HG03066 (cell line): ENCODE measurements around the gene NIPSNAP3A.

ENCODE experiments used
- ATAC-seq: cut with Tn5 transposase; IDR thresholded peaks from one replicate; pipeline ENCODE4 v1.9.1; 2021; ENCODE audit warnings: low read depth; ENCODE audit not compliant: unreplicated experiment

The NIPSNAP3A gene

GRCh38 chr9:104772714-104773510 is 25.4 kb downstream of the NIPSNAP3A start:
- ATAC-seq, result no peak

GRCh38 chr9:104774132-104774531 is 26.6 kb downstream of the NIPSNAP3A start:
- ATAC-seq, result no peak

- ATAC-seq, result peak; percentile 92
Observed at GRCh38 chr9:104774831-104775573, 27.5 kb downstream of the NIPSNAP3A start.

GRCh38 chr9:104775574-104775936 is 28.1 kb downstream of the NIPSNAP3A start:
- ATAC-seq, result peak; percentile 55

- no peak for ATAC-seq
Observed at GRCh38 chr9:104775976-104776375, 28.5 kb downstream of the NIPSNAP3A start.

- ATAC-seq, result no peak
Observed at GRCh38 chr9:104776797-104777196, 29.3 kb downstream of the NIPSNAP3A start.

- no peak for ATAC-seq
Observed at GRCh38 chr9:104778802-104779201, 31.3 kb downstream of the NIPSNAP3A start.

- ATAC-seq, result no peak
Observed at GRCh38 chr9:104779334-104779733, 31.9 kb downstream of the NIPSNAP3A start.

GRCh38 chr9:104779946-104780535 is 32.6 kb downstream of the NIPSNAP3A start:
- ATAC-seq, result no peak

GRCh38 chr9:104780796-104781395 is 33.4 kb downstream of the NIPSNAP3A start:
- ATAC-seq, result no peak

GRCh38 chr9:104783588-104783987 is 36.1 kb downstream of the NIPSNAP3A start:
- ATAC-seq, result no peak

- peak; percentile 84 for ATAC-seq
Observed at GRCh38 chr9:104784098-104784497, 36.6 kb downstream of the NIPSNAP3A start.

GRCh38 chr9:104786293-104786692 is 38.8 kb downstream of the NIPSNAP3A start:
- ATAC-seq, result no peak

GRCh38 chr9:104787306-104788015 is 40.0 kb downstream of the NIPSNAP3A start:
- no peak for ATAC-seq

GRCh38 chr9:104788251-104788650 is 40.8 kb downstream of the NIPSNAP3A start:
- ATAC-seq, result no peak

GRCh38 chr9:104794070-104794469 is 46.6 kb downstream of the NIPSNAP3A start:
- ATAC-seq, result no peak

- no peak for ATAC-seq
Observed at GRCh38 chr9:104795082-104795481, 47.6 kb downstream of the NIPSNAP3A start.

- no peak for ATAC-seq
Observed at GRCh38 chr9:104795857-104796256, 48.4 kb downstream of the NIPSNAP3A start.

GRCh38 chr9:104798209-104798995 is 50.9 kb downstream of the NIPSNAP3A start:
- ATAC-seq, result no peak
